GM21515 (cell line): Measurements from ENCODE around the gene AHNAK.
"Not testable (repeated sequence)": the region's sequence is repeated elsewhere in the genome, so short reads cannot be mapped to it uniquely, and the experiment has no call there.

Experiments used
- ATAC-seq: cut with Tn5 transposase; IDR thresholded peaks from one replicate; pipeline ENCODE4 v1.9.1; 2021; ENCODE audit not compliant: unreplicated experiment

The AHNAK gene, protein sequence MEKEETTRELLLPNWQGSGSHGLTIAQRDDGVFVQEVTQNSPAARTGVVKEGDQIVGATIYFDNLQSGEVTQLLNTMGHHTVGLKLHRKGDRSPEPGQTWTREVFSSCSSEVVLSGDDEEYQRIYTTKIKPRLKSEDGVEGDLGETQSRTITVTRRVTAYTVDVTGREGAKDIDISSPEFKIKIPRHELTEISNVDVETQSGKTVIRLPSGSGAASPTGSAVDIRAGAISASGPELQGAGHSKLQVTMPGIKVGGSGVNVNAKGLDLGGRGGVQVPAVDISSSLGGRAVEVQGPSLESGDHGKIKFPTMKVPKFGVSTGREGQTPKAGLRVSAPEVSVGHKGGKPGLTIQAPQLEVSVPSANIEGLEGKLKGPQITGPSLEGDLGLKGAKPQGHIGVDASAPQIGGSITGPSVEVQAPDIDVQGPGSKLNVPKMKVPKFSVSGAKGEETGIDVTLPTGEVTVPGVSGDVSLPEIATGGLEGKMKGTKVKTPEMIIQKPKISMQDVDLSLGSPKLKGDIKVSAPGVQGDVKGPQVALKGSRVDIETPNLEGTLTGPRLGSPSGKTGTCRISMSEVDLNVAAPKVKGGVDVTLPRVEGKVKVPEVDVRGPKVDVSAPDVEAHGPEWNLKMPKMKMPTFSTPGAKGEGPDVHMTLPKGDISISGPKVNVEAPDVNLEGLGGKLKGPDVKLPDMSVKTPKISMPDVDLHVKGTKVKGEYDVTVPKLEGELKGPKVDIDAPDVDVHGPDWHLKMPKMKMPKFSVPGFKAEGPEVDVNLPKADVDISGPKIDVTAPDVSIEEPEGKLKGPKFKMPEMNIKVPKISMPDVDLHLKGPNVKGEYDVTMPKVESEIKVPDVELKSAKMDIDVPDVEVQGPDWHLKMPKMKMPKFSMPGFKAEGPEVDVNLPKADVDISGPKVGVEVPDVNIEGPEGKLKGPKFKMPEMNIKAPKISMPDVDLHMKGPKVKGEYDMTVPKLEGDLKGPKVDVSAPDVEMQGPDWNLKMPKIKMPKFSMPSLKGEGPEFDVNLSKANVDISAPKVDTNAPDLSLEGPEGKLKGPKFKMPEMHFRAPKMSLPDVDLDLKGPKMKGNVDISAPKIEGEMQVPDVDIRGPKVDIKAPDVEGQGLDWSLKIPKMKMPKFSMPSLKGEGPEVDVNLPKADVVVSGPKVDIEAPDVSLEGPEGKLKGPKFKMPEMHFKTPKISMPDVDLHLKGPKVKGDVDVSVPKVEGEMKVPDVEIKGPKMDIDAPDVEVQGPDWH (N-terminal part only)

DNA sequence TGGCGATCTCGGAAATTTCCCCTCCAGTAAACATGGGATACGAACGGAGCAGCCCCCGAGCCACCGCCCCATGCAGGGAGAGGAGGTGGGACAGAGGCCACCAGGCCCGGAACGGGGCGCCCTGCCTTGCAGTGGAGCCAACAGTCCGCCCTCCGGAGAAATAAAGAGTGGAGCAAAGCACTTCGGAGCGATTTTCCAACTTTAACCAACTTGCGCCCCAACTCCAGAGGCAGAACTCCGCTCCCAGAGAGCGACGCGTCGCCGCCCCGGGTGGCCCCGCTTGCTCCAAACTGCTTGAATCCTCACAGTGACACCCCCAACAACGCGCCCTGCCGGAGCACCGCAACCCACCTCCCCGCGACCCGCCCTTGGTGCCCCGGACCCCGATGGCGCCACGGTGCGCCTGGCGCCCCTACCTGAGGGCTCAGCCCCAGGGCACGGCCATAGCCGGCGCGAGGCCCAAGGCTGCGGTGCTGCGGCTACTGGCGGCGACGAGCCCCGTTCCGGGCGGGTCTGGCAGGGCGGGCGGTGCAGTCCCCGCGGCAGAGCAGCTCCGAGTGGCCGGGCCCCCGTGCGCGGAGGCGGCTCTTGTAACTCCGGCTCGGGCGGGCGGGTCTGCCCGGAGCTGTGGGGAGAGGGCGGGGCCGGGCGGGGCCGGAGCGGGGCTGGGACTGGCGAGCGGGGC, at the start of gene AHNAK:
Gene AHNAK, minus strand, starts transcription at position 563 of the 685 bp plus-strand sequence. CDS start 10,708 bp downstream, outside the sequence.
- ATAC-seq: no peak

GRCh38 chr11:62595124-62595523, 48.5 kb upstream of the AHNAK start:
- no peak for ATAC-seq

DNA sequence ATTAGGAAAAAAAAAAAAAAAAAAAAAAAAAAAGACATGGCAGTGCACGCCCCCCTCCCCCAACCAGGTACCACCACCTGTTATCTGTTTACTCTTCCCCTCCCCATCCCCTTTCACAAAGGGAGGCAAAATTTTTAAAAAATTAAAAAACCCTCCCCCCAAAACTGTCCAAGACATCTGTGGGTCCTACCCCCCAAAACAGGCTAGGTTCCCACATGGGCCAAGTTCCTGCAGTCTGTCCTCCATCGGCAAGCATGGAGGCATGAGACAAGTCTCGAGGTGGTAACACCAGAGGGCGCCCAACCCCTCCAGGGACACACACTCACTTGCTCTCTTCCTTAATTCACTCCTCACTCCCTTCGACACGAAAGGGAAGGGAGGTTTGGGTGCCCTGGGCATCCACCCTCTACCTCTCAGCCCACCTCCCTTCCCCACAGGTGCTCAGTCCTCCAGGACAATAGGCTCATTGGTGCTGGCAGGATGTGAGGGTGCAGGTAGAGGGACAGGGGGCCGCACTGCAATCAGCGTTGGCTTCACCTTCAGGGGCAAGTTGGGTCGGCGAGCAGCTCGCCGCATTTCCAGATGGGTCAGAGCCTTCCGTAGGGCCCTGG, 46.9 kb upstream of the AHNAK start:
- no peak for ATAC-seq

GRCh38 chr11:62592989-62593421, 46.4 kb upstream of the AHNAK start:
- no peak for ATAC-seq

DNA sequence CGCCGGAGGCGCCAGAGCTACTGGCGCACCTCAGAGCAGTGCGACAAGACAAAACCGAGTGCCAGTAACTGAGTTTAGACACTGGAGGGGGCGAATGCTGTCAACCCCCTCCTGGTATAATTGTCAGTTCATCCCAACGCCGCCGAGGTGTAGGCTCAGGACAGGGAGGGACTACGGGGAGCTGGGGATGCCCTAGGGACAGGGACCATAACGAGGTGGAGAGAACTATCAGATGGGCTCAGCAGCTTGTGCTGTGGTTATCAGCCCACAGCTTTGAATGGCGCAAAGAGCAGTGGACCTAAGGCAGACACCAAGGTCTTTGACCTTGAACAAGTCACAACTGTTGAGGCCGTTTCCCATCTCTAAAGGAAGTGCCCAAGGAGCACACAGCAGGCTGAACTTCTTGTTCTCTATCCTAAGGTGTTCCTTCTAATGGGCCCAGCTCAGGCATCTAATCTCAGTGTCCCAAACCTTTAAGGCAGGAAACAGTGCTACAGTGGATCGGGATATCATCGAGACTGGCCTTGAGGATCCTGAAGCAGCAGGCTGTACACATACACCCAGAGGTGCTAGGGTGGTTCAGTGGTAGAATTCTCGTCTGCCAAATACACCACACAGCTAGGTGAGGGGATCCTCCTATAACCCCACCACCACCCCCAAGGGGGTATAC, 45.7 kb upstream of the AHNAK start:
- ATAC-seq: peak; percentile 1

- peak; percentile 74 for ATAC-seq
Measured at GRCh38 chr11:62591448-62592145, 45.0 kb upstream of the AHNAK start, which contains the start of gene TUT1. TSS of gene TUT1 (minus strand) at chr11:62591523. CDS start at chr11:62591485, 38 bp downstream.

DNA sequence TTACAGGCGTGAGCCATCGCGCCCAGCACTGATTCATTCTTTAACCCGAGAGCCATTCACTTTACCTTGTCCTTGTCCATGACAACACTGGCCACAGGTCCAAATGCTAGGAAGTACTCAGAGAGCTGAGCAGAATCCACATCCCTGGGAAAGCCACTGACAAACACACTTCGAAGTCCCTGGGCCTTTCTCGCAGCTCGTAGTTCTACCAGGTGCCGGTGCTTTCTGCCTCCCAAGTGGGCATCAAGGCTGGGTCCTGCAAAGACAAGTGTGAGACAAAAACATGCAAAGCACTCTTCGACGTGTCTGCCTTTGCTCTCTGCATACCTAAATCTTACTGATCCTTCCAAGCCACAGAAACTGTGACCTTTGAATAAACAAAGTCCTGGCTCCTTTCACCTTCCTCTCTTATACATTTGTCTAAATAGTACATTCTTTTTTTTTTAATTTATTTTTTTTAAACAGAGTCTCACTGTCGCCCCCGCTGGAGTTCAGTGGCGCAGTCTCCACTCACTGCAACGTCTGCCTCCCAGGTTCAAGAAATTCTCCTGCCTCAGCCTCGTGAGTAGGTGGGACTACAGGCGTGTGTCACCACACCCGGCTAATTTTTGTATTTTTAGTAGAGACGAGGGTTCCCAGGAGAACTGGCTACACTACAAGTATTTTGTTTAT, 42.5 kb upstream of the AHNAK start:
- ATAC-seq: no peak

DNA sequence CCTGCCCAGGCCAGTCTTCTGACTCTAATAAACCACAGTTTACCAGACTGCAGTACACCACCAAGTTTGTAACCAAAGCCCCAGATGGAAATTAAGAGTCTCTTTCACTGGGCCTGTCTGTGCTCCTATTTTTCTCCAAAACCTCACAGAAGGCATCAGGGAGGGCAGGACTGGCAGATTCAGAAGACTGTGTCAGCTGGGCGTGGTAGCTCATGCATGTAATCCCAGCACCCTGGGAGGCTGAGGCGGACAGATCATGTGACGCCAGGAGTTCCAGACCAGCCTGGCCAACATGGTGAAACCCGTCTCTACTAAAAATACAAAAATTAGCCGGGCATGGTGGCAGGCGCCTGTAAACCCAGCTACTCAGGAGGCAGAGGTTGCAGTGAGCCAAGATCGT, 38.8 kb upstream of the AHNAK start:
- not testable (repeated sequence) for ATAC-seq

- not testable (repeated sequence) for ATAC-seq
Measured at GRCh38 chr11:62581735-62582134, 35.1 kb upstream of the AHNAK start.

- no peak for ATAC-seq
Measured at GRCh38 chr11:62580959-62581715, 34.5 kb upstream of the AHNAK start.

DNA sequence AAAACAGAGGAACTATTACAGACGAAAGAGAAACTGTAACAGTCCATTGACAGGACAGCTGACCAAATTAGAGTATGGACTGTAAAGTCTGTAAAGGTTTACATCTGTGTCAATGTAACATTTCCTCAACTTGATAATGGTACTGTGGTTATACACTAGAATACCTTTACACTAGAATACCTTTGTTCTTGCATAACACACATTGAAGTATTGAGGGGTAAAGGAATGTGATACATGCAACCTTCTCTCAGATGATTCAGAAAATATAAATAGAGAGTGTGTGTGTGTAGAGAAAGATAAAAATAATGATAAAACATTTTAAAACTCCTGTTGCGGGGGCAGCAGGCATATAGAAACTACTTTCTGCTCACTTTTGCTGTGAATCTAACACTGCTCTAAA, 32.6 kb upstream of the AHNAK start:
- no peak for ATAC-seq

DNA sequence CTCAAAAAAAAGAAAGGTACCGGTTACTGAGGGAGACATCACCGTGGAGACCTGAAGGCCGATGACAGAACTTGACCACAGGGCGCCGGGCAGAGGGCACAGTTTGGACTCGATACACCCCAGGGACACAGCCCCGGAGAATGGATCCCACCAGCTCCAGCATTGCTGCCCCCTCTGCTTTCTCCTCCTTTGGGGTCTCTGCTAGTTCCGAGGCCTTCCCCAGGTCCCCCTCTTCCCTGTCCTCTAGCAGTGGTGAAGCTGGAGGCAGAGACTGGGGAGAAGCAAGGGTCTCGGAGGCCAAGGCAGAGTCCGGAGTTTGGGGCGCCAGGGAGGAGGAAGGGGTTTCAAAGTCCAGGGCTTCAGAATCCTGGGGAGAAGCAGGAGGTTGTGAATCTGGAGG, 31.9 kb upstream of the AHNAK start:
- no peak for ATAC-seq

- ATAC-seq: no peak
Measured at GRCh38 chr11:62577046-62577714, 30.6 kb upstream of the AHNAK start.

DNA sequence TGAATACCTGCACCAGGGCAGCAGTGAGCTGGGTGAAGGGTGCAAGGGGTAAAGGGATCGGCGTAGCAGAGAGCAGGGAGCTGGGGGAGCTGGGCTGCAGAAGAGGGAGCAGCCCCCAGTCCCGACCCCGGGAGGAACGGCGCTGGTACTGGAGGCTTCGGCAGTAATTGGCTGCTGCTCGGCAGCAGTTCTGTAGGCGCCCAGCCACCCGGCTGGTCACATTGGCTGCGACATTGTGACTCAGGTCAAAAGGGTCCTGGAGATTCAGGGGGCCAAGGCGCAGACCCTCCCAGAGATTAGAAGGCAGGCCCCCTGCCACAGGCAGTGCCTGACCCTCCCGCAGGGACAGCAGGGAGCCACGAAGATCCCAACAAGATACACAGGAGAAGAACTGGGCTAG, 29.2 kb upstream of the AHNAK start:
- ATAC-seq: no peak

- no peak for ATAC-seq
Measured at GRCh38 chr11:62575156-62575555, 28.6 kb upstream of the AHNAK start.

DNA sequence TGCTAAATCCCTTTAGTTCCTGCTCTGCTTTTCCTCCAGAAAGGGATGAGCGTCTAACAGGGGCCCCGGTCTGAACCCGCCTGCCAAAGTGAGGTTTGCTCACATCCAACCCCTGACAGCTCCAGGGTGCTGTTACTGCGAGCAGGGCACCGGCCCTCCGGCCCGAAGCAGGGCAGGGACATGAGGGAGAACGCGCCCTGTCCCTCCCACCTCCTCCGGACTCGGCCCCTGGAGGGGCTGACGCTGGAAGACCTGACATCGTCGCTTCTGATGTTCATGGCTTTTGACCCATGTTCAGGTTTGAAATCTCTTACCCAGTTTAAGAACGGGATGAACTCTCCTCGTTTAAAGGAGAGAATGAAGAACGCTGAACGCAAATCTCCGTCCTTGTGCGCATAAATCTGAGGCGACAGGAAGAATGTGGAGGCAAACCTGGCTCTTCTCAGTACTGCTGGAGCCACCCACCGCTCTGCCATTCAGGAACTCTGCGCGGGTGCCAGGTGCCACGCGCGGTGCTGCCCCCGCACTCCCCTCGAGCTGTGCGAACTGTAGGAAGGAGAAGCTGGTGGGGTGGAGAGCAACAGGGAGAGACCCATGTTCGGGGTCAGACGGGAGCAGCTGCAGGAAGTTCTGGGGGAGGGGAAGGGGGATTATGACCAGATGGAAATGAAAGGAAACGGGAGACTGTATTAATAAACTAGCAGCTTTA, 27.9 kb upstream of the AHNAK start:
- peak; percentile 16 for ATAC-seq
